ENCODE results near the gene VPS50.

DNA sequence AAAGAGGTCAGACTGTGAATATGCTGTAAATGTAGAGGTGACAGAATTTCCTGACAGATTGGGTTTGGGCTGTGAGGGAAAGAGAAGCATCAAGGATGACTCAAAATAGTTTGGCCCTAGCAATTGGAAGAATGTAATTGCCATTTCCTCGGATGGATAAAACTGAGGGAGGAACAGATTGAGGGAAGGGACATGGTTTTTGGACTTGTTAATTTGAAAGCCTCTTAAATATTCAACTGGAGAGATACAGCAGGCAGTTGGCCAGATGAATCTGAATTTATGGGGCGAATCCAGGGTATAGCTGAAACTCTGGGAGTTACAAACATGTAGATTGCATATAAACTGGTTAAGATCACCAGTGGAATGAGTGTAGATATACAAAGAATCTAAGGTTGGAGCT is 3.4 kb downstream of the VPS50 start:
- TF ChIP-seq RAD21 (IDR thresholded peaks at IDR 0.05; ENCODE audit: low read depth) (no peak), EP300 (IDR thresholded peaks at IDR 0.05; ENCODE audit: borderline replicate concordance) (no peak), CREB1 (IDR thresholded peaks at IDR 0.05; ENCODE audit: low read depth) (no peak), CEBPB (IDR thresholded peaks at IDR 0.05) (no peak), YY1 (IDR thresholded peaks at IDR 0.05; ENCODE audit: low read depth) (no peak), EGR1 (IDR thresholded peaks at IDR 0.05) (no peak), TAF1 (IDR thresholded peaks at IDR 0.05; ENCODE audit: low read depth) (no peak)
- TF ChIP-seq, protein P1, sequence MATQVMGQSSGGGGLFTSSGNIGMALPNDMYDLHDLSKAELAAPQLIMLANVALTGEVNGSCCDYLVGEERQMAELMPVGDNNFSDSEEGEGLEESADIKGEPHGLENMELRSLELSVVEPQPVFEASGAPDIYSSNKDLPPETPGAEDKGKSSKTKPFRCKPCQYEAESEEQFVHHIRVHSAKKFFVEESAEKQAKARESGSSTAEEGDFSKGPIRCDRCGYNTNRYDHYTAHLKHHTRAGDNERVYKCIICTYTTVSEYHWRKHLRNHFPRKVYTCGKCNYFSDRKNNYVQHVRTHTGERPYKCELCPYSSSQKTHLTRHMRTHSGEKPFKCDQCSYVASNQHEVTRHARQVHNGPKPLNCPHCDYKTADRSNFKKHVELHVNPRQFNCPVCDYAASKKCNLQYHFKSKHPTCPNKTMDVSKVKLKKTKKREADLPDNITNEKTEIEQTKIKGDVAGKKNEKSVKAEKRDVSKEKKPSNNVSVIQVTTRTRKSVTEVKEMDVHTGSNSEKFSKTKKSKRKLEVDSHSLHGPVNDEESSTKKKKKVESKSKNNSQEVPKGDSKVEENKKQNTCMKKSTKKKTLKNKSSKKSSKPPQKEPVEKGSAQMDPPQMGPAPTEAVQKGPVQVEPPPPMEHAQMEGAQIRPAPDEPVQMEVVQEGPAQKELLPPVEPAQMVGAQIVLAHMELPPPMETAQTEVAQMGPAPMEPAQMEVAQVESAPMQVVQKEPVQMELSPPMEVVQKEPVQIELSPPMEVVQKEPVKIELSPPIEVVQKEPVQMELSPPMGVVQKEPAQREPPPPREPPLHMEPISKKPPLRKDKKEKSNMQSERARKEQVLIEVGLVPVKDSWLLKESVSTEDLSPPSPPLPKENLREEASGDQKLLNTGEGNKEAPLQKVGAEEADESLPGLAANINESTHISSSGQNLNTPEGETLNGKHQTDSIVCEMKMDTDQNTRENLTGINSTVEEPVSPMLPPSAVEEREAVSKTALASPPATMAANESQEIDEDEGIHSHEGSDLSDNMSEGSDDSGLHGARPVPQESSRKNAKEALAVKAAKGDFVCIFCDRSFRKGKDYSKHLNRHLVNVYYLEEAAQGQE (IDR thresholded peaks at IDR 0.05; ENCODE audit: low read depth) = no peak
- TF ChIP-seq, protein P2, sequence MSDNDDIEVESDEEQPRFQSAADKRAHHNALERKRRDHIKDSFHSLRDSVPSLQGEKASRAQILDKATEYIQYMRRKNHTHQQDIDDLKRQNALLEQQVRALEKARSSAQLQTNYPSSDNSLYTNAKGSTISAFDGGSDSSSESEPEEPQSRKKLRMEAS (IDR thresholded peaks at IDR 0.05) = no peak
- TF ChIP-seq, protein P3, sequence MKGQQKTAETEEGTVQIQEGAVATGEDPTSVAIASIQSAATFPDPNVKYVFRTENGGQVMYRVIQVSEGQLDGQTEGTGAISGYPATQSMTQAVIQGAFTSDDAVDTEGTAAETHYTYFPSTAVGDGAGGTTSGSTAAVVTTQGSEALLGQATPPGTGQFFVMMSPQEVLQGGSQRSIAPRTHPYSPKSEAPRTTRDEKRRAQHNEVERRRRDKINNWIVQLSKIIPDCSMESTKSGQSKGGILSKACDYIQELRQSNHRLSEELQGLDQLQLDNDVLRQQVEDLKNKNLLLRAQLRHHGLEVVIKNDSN (IDR thresholded peaks at IDR 0.05) = no peak
